Neural cell (in vitro differentiated cells): ENCODE data around the gene SLC18A3. TPM values are rescaled to one million over a fixed set of nuclear protein-coding genes. Genes with fewer than 3 reads are reported as not detected.

Source experiments
- H2AFZ ChIP-seq: fragments of 200-600, 300-800 bp; sonication (generic), shearing (Covaris generic); 2 replicates; pipeline ENCODE4 v1.6.0; 2014; ENCODE audit warnings: low read depth, mild to moderate bottlenecking, antibody characterized with exemption, low read length, moderate library complexity
- H3F3A ChIP-seq: fragments of 200-600 bp; shearing (Covaris generic); 2 replicates; pipeline ENCODE4 v1.6.1; 2016; ENCODE audit warnings: mild to moderate bottlenecking, moderate library complexity, mixed read lengths, antibody characterized with exemption, low read length; ENCODE audit not compliant: insufficient read depth, poor library complexity, severe bottlenecking
- H3K27ac ChIP-seq: fragments of 200-600, 300-800 bp; sonication (generic), shearing (Covaris generic); 2 replicates; pipeline ENCODE4 v1.5.1; 2014; ENCODE audit warnings: mild to moderate bottlenecking, low read length, moderate library complexity
- H3K27me3 ChIP-seq: fragments of 300-800, 200-600 bp; sonication (generic), shearing (Covaris generic); 2 replicates; pipeline ENCODE4 v1.6.0; 2014; ENCODE audit warnings: mild to moderate bottlenecking, low read depth, low read length, moderate library complexity; ENCODE audit not compliant: insufficient read depth
- H3K36me3 ChIP-seq: fragments of 300-800, 200-600 bp; sonication (generic), shearing (Covaris generic); 2 replicates; pipeline ENCODE4 v1.5.1; 2014; ENCODE audit warnings: mild to moderate bottlenecking, antibody characterized with exemption, low read length, moderate library complexity; ENCODE audit not compliant: insufficient read depth
- H3K4me2 ChIP-seq: fragments of 300-800, 200-600 bp; sonication (generic), shearing (Covaris generic); 2 replicates; pipeline ENCODE4 v1.6.0; 2014; ENCODE audit warnings: mild to moderate bottlenecking, low read length
- H3K4me3 ChIP-seq: fragments of 300-800, 200-600 bp; sonication (generic), shearing (Covaris generic); 2 replicates; pipeline ENCODE4 v1.5.1; 2014; ENCODE audit warnings: mild to moderate bottlenecking, low read length, moderate library complexity
- H3K79me2 ChIP-seq: fragments of 200-600 bp; shearing (Covaris generic); replicated peaks from 2 replicates; pipeline ENCODE4 v1.6.0; 2014; ENCODE audit warnings: mild to moderate bottlenecking, low read length, moderate library complexity; ENCODE audit not compliant: insufficient read depth
- H3K9ac ChIP-seq: fragments of 300-800, 200-600 bp; sonication (generic), shearing (Covaris generic); 2 replicates; pipeline ENCODE4 v1.6.1; 2016; ENCODE audit warnings: mild to moderate bottlenecking, low read length, mixed read lengths
- H3K9me2 ChIP-seq: fragments of 200-600 bp; shearing (Covaris generic); 2 replicates; pipeline ENCODE4 v1.6.1; 2016; ENCODE audit warnings: mild to moderate bottlenecking, low read length, mixed read lengths; ENCODE audit not compliant: insufficient read depth
- H3K9me3 ChIP-seq: fragments of 200-600, 300-800 bp; sonication (generic), shearing (Covaris generic); 2 replicates; pipeline ENCODE4 v1.6.1; 2016; ENCODE audit warnings: mild to moderate bottlenecking, mixed run types, low read length, moderate library complexity, mixed read lengths
- H4K20me1 ChIP-seq: fragments of 200-600 bp; shearing (Covaris generic); 2 replicates; pipeline ENCODE4 v1.6.1; 2016; ENCODE audit warnings: mild to moderate bottlenecking, mixed run types; ENCODE audit not compliant: insufficient read depth
- CTCF ChIP-seq: fragments of 450-650 bp; IDR thresholded peaks from 2 replicates; pipeline ENCODE4 v1.5.1; 2014; ENCODE audit warnings: antibody characterized with exemption, mild to moderate bottlenecking, moderate library complexity; ENCODE audit not compliant: poor library complexity, severe bottlenecking
- EP300 ChIP-seq: fragments of 450-650 bp; conservative IDR thresholded peaks from 2 replicates; pipeline ENCODE4 v1.6.1; 2014; ENCODE audit warnings: antibody characterized with exemption, mild to moderate bottlenecking, moderate library complexity; ENCODE audit not compliant: poor library complexity, severe bottlenecking
- EZH2 ChIP-seq: fragments of 200-600, 300-800 bp; shearing (Covaris generic), sonication (generic); IDR thresholded peaks from 2 replicates; pipeline ENCODE4 v1.6.1; 2014; ENCODE audit warnings: antibody characterized with exemption, low read length, borderline replicate concordance, mild to moderate bottlenecking; ENCODE audit not compliant: insufficient read depth, poor library complexity, severe bottlenecking
- MXI1 ChIP-seq: fragments of 450-650 bp; conservative IDR thresholded peaks from 2 replicates; pipeline ENCODE4 v1.6.1; 2014; ENCODE audit warnings: antibody characterized with exemption, mild to moderate bottlenecking; ENCODE audit not compliant: poor library complexity, severe bottlenecking
- POLR2AphosphoS5 ChIP-seq: IDR thresholded peaks from 2 replicates; pipeline ENCODE4 v1.6.1; 2012
- RAD21 ChIP-seq: fragments of 450-650 bp; conservative IDR thresholded peaks from 2 replicates; pipeline ENCODE4 v1.6.1; 2014; ENCODE audit warnings: antibody characterized with exemption, mild to moderate bottlenecking, moderate library complexity
- REST ChIP-seq: IDR thresholded peaks from 2 replicates; pipeline ENCODE4 v1.6.1; 2012; ENCODE audit warnings: borderline replicate concordance
- SMC3 ChIP-seq: fragments of 450-650 bp; conservative IDR thresholded peaks from 2 replicates; pipeline ENCODE4 v1.6.1; 2014; ENCODE audit warnings: antibody characterized with exemption, mild to moderate bottlenecking, moderate library complexity; ENCODE audit not compliant: poor library complexity
- TAF1 ChIP-seq: IDR thresholded peaks from 2 replicates; pipeline ENCODE4 v1.6.1; 2012; ENCODE audit warnings: low read depth
- polyA plus RNA-seq: library from polyadenylated mRNA; depleted of rRNA; stranded (reverse); fragments of >200 nt; gene quantifications from 2 replicates; pipeline ENCODE4 v1.2.3, GENCODE V29; 2014

The SLC18A3 gene
- polyA plus RNA-seq, 1 donor from 2014 or later, result not detected

GRCh38 chr10:49571388-49571787 lies 38.7 kb upstream of the SLC18A3 start:
- H3K9me2 ChIP-seq, result no peaks in the 10 kb centered on the region
- H3K4me3 ChIP-seq, result no peak overlapping the region

GRCh38 chr10:49572594-49573114 lies 37.5 kb upstream of the SLC18A3 start:
- Histone ChIP-seq H3K27me3 (no peaks in the 10 kb centered on the region), H3K36me3 (no peaks in the 10 kb centered on the region), H3K4me3 (no peak overlapping the region), H3K9ac (no peak overlapping the region), H3F3A (no peaks in the 10 kb centered on the region), H3K27ac (no peak overlapping the region), H3K79me2 (no peaks in the 10 kb centered on the region), H4K20me1 (no peaks in the 10 kb centered on the region), H3K9me3 (no peaks in the 10 kb centered on the region), H2AFZ (no peak overlapping the region), H3K4me2 (no peak overlapping the region), H3K9me2 (no peaks in the 10 kb centered on the region)
- TF ChIP-seq TAF1 (no peak), CTCF (no peak), RAD21 (no peak), EZH2 (no peak), EP300 (no peak), POLR2AphosphoS5 (no peak)

More at GRCh38 chr10:49571388-49571787, 38.7 kb upstream of the SLC18A3 start:
- no peaks in the 10 kb centered on the region for H3F3A ChIP-seq
- no peak overlapping the region for H3K27ac ChIP-seq
- H3K9ac ChIP-seq, result no peak overlapping the region
- TF ChIP-seq EP300, result no peak
- TF ChIP-seq SMC3, result no peak
- TF ChIP-seq POLR2AphosphoS5, result no peak
- TF ChIP-seq RAD21, result no peak
- TF ChIP-seq EZH2, result no peak
- TF ChIP-seq CTCF, result no peak
- TF ChIP-seq TAF1, result no peak
- no peak for TF ChIP-seq MXI1
- TF ChIP-seq REST, result no peak
- H3K79me2 ChIP-seq, result no peaks in the 10 kb centered on the region
- H3K27me3 ChIP-seq, result no peaks in the 10 kb centered on the region
- no peak overlapping the region for H2AFZ ChIP-seq
- H3K9me3 ChIP-seq, result no peaks in the 10 kb centered on the region
- no peaks in the 10 kb centered on the region for H4K20me1 ChIP-seq
- H3K36me3 ChIP-seq, result no peaks in the 10 kb centered on the region
- no peak overlapping the region for H3K4me2 ChIP-seq
